Astrocyte of the cerebellum (primary cell): ENCODE measurements around the gene FLT1.

Source experiments
- DNase-seq: peaks from one replicate; pipeline ENCODE4 v3.0.0-alpha.2; 2011; ENCODE audit warnings: low read depth
- H3K4me3 ChIP-seq: 2 replicates; pipeline ENCODE4 v1.5.1; 2011; ENCODE audit warnings: mild to moderate bottlenecking, low read depth, low read length, moderate library complexity
- in situ Hi-C: cut with HindIII; loops from 2 replicates; pipeline ENCODE4 v1.10.0; 2017; ENCODE audit warnings: low sequenced_read_pairs
- TF ChIP-seq, protein P1 (sequence below): IDR thresholded peaks from 2 replicates; pipeline ENCODE4 v1.5.1; 2012; ENCODE audit warnings: low read length, low read depth, moderate library complexity, mild to moderate bottlenecking; ENCODE audit errors: missing control alignments

The FLT1 gene

DNA sequence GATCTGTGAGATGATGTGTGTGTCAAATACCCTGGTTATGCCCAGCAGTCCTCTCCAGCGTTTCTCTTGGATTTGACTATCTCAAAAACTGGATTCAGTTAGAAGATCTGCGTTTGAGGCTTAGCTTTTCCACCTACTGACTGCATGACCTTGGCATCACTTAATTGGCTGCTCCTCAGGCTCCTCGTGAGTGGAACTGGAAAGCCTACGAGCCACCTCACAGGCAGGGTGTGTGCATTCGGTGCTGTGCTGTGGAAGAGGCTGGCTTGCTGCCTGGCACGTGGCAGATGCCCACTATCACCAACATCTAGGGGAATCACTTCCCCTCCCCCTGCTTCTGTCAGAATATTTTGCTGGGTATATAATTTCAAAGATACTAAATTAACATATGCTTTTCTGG is 25.6 kb downstream of the FLT1 start:
- DNase-seq: no peak
- in situ Hi-C loops: no loop called here
- H3K4me3 ChIP-seq: no peak overlapping the region
- TF ChIP-seq, protein P1, sequence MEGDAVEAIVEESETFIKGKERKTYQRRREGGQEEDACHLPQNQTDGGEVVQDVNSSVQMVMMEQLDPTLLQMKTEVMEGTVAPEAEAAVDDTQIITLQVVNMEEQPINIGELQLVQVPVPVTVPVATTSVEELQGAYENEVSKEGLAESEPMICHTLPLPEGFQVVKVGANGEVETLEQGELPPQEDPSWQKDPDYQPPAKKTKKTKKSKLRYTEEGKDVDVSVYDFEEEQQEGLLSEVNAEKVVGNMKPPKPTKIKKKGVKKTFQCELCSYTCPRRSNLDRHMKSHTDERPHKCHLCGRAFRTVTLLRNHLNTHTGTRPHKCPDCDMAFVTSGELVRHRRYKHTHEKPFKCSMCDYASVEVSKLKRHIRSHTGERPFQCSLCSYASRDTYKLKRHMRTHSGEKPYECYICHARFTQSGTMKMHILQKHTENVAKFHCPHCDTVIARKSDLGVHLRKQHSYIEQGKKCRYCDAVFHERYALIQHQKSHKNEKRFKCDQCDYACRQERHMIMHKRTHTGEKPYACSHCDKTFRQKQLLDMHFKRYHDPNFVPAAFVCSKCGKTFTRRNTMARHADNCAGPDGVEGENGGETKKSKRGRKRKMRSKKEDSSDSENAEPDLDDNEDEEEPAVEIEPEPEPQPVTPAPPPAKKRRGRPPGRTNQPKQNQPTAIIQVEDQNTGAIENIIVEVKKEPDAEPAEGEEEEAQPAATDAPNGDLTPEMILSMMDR: no peak

DNA sequence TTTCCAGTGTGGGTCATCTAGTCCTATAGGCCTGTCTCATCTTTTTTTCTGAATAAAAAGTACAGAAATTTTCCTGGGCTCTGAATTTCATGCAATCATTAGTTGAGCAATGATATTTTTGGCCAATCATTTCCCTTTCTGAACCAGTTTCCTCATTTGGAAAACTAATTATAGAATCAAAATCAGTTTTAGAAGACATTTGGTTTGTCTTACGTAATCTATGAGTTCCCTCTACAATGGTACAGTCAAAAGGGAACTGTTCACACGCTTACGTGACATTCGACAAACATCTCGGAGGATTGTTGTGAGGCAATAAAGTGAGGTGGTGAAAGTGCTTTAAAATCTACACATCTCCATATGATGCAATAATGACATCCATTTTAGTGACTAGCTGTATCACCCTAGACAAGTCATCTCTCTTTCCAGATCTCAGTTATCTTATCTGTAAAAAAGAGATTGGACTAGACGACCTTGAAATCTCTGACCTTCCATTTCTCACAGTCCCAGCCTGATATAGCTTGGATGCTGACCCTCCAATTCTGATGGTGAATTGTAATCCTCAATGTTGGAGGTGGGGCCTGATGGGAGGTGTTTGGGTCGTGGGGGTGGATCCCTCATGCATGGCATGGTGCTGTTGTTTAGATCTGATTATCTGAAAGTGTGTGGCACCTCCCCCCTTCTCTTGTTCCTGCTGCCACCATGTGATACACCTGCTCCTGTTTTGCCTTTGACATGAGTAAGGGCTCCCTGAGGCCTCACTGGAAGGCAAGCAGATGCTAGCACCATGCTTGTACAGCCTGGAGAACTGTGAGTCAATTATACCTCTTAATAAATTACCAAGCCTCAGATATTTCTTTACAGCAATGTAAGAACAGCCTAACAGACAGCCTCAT is 26.7 kb downstream of the FLT1 start:
- no peak for DNase-seq
- in situ Hi-C loops: no loop called here
- TF ChIP-seq, protein P1: no peak
- no peak overlapping the region for H3K4me3 ChIP-seq

DNA sequence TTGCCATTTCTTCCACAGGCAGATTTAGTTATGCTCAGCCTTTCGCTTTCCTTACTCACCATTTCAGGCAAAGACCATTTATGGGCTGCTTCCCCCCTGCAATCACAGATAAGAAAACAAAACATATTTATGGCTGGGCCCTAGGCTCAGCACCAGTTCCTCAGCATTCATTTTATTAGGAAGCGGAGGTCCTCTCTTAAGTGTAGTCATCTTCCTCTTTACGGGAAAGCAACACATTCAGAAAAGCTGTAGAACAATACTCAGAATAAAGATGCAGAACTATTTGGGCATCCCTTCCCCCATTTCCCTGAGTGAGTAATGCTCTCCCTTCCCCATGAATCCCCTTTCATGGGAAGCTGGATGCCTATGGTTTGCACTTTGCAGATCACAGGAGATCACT is 27.9 kb downstream of the FLT1 start:
- no peak overlapping the region for H3K4me3 ChIP-seq
- in situ Hi-C loops: no loop called here
- TF ChIP-seq, protein P1: no peak
- DNase-seq: no peak

DNA sequence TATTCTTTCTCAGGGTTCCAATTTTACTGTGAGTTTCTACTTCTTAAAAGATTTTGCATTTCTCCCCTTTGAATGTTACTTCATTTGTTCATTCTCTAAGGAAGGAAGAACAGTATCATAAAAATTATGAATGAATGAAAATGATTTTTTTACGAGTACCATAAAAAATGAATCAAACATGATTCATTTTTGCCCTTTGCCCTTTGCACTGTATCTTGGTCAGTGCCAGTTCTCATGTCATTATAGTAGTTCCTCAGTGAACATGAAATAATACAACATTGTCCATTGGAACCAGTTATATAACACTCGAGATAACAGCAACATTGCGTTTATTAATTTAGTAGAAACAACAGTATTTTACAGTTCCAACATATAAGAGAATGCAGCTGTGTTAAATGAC is 28.8 kb downstream of the FLT1 start:
- H3K4me3 ChIP-seq: no peak overlapping the region

DNA sequence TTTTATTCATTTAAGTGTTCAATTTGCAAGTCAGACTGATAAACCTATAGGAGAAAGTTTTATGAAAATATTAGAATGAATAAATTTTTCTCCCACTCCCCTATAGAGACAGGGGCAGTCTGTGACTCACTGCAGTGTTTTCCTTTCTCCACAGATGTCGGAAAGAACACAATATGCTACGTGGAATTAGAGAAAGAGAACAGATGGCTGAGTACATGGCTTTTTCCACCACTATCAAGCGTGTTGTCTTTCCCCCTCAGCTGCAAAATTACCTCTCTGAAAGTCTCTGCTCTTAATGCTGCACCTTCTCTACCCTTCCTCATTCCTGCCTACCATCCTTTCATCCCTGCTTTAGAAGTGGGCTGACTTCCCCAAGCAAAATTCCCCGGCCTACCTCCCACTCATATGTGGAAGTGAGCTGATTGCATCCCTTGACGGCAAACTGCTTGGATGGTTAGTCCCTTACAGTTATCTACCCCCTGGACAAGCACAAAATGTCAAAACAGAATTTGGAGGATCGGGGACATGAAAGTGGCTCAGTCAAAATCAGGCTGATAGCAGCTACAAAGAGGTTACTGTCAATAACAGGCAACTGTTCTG is 30.0 kb downstream of the FLT1 start:
- no peak overlapping the region for H3K4me3 ChIP-seq
- TF ChIP-seq, protein P1: no peak
- no peak for DNase-seq
- in situ Hi-C loops: no loop called here

More for the DNA sequence above, 28.8 kb downstream of the FLT1 start:
- TF ChIP-seq, protein P1: no peak
- DNase-seq: no peak
- in situ Hi-C loops: no loop called here

DNA sequence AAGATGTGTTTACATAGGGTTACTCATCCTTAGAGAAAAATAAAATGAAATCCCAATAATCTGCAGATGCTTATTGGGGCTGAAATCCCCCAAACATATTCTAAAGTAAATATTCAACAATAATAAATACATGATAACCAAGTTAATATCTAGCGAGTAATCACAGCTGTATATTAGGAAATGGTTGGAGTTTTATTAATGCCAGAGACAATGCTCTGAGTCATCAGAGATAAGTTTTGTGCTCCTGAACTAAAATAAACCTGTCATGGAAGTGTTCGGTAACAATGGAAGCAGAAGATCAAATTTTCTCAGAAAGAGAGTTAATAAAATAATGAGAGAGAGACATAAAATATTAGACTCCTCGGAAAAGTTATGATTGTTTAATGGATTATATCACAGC is 31.4 kb downstream of the FLT1 start:
- DNase-seq: no peak
- no peak overlapping the region for H3K4me3 ChIP-seq
- TF ChIP-seq, protein P1: no peak
- in situ Hi-C loops: no loop called here
